ENCODE results near the gene LIX1L.

The LIX1L gene

GRCh38 chr1:145884675-145885074 lies 73.1 kb downstream of the LIX1L start:
- Histone ChIP-seq H2BK12ac (ENCODE audit: low read length) (no peak overlapping the region), H2BK120ac (ENCODE audit: insufficient read depth, low read length, poor library complexity) (no peak overlapping the region), H4K12ac (ENCODE audit: low read depth, low read length) (no peak overlapping the region), H3K4ac (ENCODE audit: low read depth, low read length) (no peak overlapping the region), H3K27me3 (ENCODE audit: insufficient read depth, low read length) (peaks cover 8% of the 10 kb centered on the region), H3K9ac (ENCODE audit: low read length) (no peak overlapping the region), H3K4me3 (ENCODE audit: low read depth, low read length) (no peak overlapping the region), H2BK5ac (ENCODE audit: low read depth, low read length, poor library complexity) (no peak overlapping the region), H3K36me3 (ENCODE audit: control insufficient read depth in 1 of 2, insufficient read depth in 2 of 2, low read length in 2 of 2) (no peaks in the 10 kb centered on the region), H3K79me1 (ENCODE audit: low read length) (peaks cover 2% of the 10 kb centered on the region), H2AK5ac (ENCODE audit: low read length) (no peak overlapping the region), H3K18ac (ENCODE audit: low read length) (no peak overlapping the region), H3K14ac (ENCODE audit: low read length) (no peak overlapping the region), H3K4me1 (ENCODE audit: control insufficient read depth in 1 of 2, insufficient read depth in 2 of 2, low read length in 2 of 2) (peaks cover 2 to 5% of the 10 kb centered on the region in 2 experiments), H3K9me3 (ENCODE audit: insufficient read depth, low read depth, low read length) (no peaks in the 10 kb centered on the region), H3K23ac (ENCODE audit: low read length) (no peak overlapping the region), H3K27ac (ENCODE audit: low read depth, low read length) (no peak overlapping the region), H3K79me2 (ENCODE audit: control insufficient read depth, insufficient read depth, low read length, poor library complexity) (no peaks in the 10 kb centered on the region), H4K8ac (ENCODE audit: low read depth, low read length) (no peak overlapping the region), H2AFZ (ENCODE audit: insufficient read depth, low read length, poor library complexity) (no peak overlapping the region), H4K91ac (ENCODE audit: low read depth, low read length) (no peak overlapping the region), H3K4me2 (ENCODE audit: low read length) (no peak overlapping the region)
- DNase-seq, result no peak
- WGBS (ENCODE audit: extremely low coverage, insufficient coverage, insufficient read length), result no CpG with 5 or more reads among the region's 1 CpG

All from trophoblast cell (in vitro differentiated cells and primary cell).